GM10248 (cell line): ENCODE measurements around the gene AAGAB.
"Not testable (repeated sequence)": the region's sequence is repeated elsewhere in the genome, so short reads cannot be mapped to it uniquely, and the experiment has no call there.

Source experiments
- CTCF ChIA-PET: fragments of 300-600 bp; sonication (Branson Sonifier 250); formaldehyde crosslinking; extraction: SDS; loops from one replicate; lab custom pipeline; 2021; ENCODE audit warnings: antibody characterized with exemption; lab: Yijun Ruan, JAX
- POLR2A ChIA-PET: fragments of 350-650 bp; sonication (Branson Sonifier 250); formaldehyde crosslinking; extraction: SDS; loops from one replicate; lab custom pipeline; 2020; ENCODE audit warnings: antibody characterized with exemption; lab: Yijun Ruan, JAX
- DNase-seq: peaks from one replicate; pipeline ENCODE4 v3.0.0; 2012; ENCODE audit errors: extremely low spot score
- TF ChIP-seq, protein P1 (sequence below): IDR thresholded peaks from 2 replicates; pipeline ENCODE4 v1.5.1; 2012; ENCODE audit warnings: mild to moderate bottlenecking, low read depth; ENCODE audit errors: extremely low read depth, missing control alignments, control extremely low read depth

AAGAB gene

GRCh38 chr15:67158367-67158766, 96.1 kb downstream of the AAGAB start:
- CTCF ChIA-PET: interaction anchor here (1.1 kb wide), 1 partner anchor 9 kb away, joined by 4 read pairs; no protein-coding TSS in a partner anchor
- no peak for DNase-seq
- TF ChIP-seq, protein P1, sequence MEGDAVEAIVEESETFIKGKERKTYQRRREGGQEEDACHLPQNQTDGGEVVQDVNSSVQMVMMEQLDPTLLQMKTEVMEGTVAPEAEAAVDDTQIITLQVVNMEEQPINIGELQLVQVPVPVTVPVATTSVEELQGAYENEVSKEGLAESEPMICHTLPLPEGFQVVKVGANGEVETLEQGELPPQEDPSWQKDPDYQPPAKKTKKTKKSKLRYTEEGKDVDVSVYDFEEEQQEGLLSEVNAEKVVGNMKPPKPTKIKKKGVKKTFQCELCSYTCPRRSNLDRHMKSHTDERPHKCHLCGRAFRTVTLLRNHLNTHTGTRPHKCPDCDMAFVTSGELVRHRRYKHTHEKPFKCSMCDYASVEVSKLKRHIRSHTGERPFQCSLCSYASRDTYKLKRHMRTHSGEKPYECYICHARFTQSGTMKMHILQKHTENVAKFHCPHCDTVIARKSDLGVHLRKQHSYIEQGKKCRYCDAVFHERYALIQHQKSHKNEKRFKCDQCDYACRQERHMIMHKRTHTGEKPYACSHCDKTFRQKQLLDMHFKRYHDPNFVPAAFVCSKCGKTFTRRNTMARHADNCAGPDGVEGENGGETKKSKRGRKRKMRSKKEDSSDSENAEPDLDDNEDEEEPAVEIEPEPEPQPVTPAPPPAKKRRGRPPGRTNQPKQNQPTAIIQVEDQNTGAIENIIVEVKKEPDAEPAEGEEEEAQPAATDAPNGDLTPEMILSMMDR: no peak
- POLR2A ChIA-PET: no interaction called here

GRCh38 chr15:67157521-67158252, 96.8 kb downstream of the AAGAB start:
- DNase-seq: no peak
- ChIA-PET CTCF (interaction anchor here (1.1 kb wide), 1 partner anchor 10 kb away, joined by 4 read pairs; no protein-coding TSS in a partner anchor), POLR2A (no interaction called here)
- TF ChIP-seq, protein P1: no peak

DNA sequence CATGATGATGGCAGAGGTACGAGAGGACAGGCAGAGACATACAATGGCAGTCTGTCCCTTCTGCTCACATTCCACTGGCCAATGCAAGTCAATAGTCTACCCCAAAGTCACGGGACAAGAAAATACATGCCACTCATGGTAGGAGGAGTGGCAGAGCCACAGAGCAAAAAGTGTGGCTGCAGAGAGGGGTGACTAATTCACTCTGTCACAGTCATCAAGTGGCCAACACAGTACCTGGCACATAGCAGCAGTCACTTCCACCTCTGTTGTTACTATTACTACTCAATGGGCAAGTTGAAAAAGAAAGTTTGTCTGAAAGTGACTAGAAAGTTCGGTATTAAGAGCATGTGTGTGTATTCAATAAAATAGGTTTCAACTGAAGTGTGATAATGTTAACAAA, 97.6 kb downstream of the AAGAB start:
- CTCF ChIA-PET: no interaction called here
- TF ChIP-seq, protein P1: no peak
- POLR2A ChIA-PET: no interaction called here
- DNase-seq: no peak

DNA sequence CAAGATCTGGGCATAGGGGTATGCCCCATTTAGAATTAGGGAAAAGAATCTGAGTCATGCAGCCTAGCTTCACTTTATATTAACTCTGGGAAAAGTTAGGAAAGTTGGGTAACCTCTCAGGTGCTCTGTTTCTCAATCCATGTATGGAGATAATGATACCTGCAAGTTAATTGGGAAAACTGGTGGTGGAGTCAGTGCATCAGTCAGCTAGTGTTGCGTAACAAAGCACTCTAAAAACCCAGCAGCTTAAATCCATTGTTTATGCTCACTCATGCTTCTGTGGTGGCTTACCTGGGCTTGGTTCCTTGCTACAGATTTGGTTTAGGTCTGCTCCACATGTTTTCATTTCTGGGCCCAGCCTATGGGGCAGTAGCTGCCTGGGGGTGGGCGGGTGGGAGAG, 98.0 kb downstream of the AAGAB start:
- ChIA-PET CTCF (interaction anchor here (1.2 kb wide), 1 partner anchor 75 kb away, joined by 3 read pairs; no protein-coding TSS in a partner anchor), POLR2A (no interaction called here)
- TF ChIP-seq, protein P1: no peak
- DNase-seq: no peak

DNA sequence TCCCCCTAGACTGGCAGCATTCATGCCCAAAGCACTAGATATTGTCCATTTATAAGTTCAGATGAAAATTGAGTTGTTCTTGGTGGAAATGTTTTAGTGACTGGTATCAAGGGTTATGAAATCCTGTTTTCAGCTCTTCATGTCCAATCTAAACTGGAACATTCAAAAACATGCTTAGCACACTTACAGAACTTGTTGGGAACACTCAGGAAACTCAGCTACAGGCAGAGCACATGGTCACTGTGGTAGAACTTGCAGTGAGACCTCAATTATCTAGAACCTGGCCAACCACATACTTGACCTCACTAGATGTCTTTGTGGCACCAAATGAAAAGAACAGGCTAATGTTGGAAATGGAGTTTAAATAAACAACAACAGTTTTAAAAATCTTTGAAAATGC, 100.2 kb downstream of the AAGAB start:
- ChIA-PET POLR2A (no interaction called here), CTCF (no interaction called here)
- TF ChIP-seq, protein P1: no peak
- no peak for DNase-seq

GRCh38 chr15:67153044-67153443, 101.4 kb downstream of the AAGAB start:
- DNase-seq, CTCF ChIA-PET, POLR2A ChIA-PET: not testable (repeated sequence)

GRCh38 chr15:67152429-67152828, 102.0 kb downstream of the AAGAB start:
- TF ChIP-seq, protein P1: no peak
- CTCF ChIA-PET: no interaction called here
- POLR2A ChIA-PET: interaction anchor here (0.6 kb wide), 1 partner anchor 12 kb away, joined by 6 read pairs; no protein-coding TSS in a partner anchor
- DNase-seq: no peak
